ENCODE data around the gene TEX9.

- TF ChIP-seq POLR2A (IDR thresholded peaks at IDR 0.05) (no peak), CTCF (IDR thresholded peaks at IDR 0.05) (no peak)
Observed at GRCh38 chr15:56445746-56446145, 80.5 kb downstream of the TEX9 start.

Measured in transverse colon (tissue), 3 donors.